GM21526 (cell line): ENCODE results near the gene C5orf58.
"Not testable (repeated sequence)": the region's sequence is repeated elsewhere in the genome, so short reads cannot be mapped to it uniquely, and the experiment has no call there.

Source experiments
- ATAC-seq: cut with Tn5 transposase; IDR thresholded peaks from one replicate; pipeline ENCODE4 v1.9.1; 2021; ENCODE audit warnings: moderate library complexity; ENCODE audit not compliant: unreplicated experiment, low FRiP score

Gene C5orf58

DNA sequence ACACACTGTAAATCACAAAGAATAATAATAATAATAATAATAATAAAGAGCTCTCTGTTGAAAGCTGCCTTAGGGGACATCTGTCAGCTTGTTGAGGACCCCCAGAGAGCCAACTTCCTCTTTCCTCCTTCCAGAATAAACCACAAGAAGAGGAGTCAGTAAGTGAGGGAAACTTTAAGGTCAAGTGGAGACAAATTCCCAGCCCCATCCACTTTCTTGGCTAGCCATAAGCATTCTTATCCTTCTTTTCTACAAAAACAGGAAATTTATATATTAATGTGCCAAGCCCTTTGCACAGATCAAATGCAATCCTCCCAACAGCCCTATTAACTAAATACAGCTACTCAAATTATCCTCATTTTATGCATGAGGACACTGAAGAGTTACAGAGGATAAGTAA, 9.4 kb upstream of the C5orf58 start:
- ATAC-seq = no peak

DNA sequence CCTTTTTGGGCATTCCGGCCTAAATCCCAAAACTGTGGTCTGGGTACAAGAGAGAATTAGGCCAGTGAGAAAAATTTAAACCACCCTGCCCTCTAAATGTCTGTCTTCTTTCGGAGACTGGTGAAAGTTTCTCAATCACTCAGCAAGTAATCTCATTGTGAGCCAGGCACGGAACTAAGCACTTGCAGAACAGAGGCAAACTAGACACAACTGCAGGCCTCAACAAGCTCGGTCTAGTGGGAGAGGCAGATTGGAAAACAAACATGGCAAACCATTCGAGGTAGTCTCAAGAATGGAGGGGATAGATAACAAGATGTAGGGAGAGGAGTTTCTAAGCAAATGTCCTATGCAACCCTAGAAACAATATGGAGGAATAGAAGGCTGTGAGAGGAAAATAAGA, 8.9 kb upstream of the C5orf58 start:
- no peak for ATAC-seq

DNA sequence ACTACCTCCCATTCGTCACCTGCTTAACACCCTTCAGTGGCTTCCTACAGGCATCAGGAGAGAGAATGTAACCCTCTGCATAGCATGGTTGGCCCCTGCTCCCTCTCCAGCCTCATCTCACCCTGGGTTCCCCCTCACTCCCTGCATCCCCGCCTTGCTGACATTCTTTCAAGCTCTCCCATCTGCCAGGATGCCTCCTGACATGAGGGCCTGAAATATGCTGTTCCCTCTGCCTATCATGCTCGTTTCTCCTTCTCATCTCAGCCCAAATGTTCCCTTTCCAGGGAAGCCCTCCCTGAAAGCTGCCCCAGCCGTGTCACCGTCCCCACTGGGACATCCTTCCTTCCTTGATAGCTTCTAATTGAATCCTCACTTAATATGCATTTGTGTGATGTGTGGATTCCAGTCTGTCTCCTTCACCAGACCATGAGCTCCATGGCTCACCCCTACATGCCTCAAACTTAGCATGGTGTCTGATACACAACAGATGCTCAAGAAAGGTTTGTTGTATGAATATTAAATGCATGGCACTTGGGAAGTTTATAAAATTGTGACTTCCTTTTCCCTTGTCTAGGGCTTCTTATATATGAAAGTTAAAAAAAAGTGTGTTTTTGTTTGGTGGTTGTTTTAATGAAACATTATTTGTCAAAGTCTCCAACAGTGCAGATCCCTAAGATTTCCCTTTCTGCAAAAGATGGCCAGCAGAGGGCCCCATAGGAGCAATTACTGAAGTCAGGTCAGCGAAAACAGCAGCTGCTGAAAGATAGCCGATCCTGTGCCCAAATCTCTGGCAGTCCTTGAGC, 7.3 kb upstream of the C5orf58 start:
- no peak for ATAC-seq

DNA sequence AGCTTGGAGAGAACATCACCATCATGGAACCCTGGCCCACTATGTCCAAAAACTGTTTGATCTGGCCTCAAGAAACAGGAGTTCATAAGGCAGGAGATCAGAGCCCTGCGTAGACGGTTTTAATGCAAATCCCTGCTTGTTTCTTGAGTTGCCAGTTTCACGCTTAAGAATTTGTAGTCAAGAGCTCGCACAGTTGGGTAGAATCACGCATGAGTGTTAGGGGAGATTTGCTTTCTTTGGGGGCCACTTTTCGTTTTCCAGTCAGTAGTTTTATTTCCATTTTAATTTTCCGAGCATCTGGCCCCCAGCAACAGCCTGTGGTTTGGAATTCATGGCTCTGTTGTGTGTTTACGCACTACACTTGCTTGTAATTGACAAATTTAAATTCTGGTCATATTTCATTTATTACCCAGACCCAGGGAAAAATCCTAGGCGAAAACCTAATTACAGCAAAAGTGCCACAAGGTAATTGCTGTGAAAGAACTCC, 6.6 kb upstream of the C5orf58 start:
- no peak for ATAC-seq

DNA sequence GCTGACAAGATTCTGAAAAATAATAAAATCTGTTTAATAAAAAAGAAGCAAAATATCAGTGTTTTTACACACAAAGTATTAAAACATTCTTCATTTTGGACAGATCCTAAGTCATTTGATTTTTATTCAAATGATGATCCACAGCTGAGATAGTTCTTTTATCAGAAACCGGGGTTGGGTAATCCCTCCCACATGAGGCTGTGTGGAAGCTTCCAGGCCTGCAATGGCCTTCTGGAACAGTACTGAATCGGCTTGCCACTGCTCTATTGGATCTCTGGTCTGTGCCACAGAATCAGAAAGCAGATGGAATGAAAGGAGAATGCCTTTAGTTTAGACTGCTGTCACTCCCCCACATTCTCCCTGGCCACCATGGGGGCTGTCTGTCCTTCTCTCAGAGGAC, 6.1 kb upstream of the C5orf58 start:
- no peak for ATAC-seq

DNA sequence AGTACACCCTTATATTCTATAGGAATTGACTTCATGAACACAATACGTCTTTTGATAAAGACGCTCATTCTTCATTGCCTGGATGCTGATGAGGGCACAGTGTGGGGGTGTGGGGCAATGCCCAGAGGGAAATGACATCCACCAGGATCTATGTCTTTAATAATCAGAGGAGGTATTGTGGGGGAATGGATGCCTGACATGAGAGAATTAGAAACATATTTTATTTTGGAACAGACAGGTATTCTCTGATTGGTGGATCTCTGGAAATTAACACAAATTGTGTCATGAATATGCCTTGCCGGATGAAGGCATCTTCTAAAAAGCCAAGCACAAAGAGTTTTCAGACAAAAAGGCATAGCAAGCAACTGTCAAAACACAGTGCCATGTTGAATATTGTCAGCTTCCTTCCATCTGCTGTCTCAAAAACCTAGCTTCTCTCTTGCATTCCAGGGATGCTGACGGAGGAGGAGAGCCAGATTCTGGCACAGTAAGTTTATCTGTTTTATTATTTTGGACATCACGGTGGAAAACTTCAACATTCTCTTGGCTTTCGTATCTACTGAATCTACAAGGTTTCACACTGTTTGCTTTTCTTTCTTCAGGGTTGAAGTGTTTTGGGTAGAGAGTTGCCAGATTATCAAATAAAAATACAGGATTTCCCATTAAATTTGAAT, 3.9 kb upstream of the C5orf58 start:
- ATAC-seq = no peak

DNA sequence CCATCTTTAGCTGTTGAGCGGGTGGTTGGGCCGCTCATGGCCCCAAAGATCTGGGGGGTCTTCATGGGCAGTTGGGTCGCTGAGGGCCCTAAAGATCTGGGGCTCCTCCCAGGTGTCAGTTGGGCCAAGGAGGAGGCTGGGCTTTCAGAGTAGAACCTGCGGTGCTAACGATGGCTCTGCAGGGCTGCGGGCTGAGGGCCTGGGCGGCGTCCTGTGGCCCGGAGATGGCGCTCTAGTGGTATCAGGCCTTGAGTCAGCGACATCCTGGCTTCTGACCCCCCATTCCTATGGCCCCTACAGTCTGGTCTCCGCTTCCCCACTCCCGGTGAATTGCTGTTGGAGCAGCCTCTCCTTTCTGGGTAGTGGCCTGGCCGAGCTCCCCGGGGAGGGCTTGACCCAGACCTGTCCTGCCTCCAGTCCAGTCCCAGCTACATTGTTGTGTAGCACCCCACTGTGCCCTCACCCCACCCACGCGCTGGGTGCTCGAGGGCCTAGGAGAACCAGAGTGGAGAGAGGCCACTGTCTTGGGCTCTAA, 640 bp downstream of the C5orf58 start:
- ATAC-seq = no peak

DNA sequence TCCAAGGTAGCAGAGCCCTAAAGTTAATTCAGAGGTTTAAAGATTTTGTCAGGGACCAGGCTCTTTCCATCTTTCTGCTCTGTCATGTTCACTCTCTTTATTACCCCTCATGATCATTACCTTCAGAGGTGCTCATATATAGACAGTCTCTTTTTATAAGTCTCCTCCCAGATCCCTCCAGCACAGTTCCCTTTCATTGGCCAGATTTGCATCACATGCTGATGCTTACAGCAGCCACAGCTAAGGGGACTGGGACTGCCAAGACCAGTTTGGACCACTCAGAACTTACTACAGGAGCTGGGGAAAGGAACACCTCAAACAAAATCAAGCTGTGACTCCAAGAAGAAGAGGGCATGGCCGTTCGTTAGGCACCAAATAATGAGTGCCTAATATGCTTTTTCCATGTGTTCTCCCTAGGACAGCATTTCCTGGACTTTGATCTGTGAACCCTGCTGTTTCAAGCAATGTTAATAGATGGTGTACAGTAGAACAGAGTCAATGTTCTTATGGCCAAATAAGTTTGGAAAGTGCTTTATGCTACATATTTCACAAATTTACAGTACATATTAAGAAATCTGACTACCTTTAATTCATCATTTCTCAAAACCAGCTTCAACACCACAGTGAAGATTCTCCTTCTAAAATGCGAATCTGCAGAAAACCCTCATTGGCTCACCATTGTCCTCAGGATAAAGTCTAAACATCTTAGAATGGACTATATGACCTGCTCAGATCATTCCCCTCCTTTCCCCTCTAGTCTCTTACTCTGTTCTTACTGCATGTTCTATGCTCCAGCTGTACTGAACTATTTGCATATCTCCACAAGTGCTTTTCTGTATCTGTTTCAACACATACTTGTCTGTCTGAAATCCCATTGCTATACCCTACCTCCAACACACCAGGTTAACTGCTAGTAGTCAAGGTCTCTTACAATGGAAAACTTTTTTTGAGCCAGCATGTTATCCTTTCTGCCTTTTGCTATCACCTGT, 3.4 kb downstream of the C5orf58 start:
- no peak for ATAC-seq

DNA sequence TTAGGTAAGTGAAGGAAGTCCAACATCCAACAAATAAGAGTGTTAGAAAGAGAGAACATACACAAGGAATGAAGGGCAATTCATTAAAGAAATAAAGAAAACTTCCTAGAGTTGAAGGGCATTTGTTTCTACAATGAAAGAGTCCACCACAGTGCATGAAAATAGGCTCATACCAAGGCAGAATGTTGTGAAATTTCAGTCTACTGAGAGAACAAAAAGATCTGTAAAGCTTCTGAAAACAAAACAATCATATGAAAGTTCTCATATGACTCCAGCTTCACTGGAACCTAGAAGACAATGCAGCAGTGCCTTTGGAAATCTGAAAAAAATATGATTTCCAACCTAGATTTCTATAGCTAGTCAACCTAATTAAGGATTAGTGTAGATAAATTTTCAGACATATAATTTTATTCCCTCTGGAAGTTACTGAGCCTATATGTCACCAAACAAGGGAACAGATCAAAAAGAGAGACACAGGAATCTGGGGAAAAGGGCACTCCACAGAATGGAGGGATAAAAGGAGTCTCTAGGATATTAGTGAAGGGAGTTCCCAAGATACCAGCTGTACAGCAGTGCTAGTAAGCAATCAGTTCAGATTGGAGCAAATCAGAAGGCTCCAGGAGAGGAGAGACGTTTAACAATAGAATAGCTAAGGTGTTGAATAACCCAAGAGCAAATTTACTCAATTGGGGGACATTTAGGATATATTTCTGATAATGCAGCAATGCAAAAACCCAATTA, 5.8 kb downstream of the C5orf58 start:
- no peak for ATAC-seq

DNA sequence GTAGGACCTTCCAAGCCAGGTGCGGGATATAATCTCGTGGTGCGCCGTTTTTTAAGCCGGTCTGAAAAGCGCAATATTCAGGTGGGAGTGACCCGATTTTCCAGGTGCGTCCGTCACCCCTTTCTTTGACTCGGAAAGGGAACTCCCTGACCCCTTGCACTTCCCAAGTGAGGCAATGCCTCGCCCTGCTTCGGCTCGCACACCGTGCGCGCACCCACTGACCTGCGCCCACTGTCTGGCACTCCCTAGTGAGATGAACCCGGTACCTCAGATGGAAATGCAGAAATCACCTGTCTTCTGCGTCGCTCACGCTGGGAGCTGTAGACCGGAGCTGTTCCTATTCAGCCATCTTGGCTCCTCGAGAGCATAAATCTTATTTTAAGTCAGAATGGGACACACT, 12.7 kb downstream of the C5orf58 start:
- not testable (repeated sequence) for ATAC-seq

DNA sequence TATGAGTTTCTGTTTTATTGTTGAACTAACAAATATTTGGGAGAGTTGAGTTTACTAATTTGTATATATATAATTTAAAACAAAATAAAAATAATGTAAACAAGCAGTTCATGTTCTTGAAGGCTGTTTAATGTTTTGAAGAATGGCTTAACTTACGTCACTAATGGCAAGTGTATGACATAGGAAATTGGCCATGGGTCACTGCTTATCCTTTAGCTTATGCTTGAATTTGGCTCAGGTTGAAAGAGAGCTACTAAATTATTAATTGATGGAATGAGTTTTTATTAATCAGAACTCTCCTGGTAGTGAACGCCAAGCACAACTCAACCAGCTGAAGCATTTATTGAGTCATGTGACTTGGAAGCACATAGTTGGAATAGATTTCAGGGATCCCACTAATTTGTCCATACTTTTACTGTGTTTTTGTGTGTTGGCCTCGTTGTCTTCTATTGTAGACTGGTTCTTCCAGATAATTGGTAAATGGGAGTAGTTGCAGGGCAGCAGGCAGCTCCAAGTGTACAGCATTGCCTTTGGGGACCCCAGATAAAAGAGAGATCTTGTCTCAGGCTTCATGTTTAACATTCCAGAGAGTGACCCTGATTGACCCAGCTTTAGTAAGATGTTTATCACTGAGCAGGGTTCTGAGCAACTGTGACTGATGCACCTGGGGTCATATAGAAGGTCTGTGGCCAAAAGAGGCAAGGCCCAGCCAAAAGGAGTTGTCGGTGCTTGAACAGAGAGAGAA, 13.5 kb downstream of the C5orf58 start:
- ATAC-seq = no peak

DNA sequence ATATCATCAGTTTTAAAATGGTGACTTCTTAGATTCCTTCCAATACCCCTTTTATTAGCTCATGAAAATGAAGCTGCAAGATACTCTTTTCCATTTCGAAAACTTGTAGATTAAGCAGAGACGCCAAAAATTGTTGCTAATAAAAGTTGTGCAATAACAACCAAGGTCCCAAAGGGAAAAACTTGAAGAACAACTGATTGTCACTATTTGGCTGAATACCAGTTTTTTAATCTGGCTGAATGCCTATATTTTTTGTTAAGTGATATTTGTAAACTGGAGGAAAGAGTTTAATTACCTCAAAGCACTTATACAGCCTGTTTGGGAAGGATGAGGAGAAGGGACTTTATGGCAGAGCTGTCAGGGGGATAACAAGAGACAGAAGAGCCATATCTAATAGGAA, 14.6 kb downstream of the C5orf58 start:
- ATAC-seq = no peak

DNA sequence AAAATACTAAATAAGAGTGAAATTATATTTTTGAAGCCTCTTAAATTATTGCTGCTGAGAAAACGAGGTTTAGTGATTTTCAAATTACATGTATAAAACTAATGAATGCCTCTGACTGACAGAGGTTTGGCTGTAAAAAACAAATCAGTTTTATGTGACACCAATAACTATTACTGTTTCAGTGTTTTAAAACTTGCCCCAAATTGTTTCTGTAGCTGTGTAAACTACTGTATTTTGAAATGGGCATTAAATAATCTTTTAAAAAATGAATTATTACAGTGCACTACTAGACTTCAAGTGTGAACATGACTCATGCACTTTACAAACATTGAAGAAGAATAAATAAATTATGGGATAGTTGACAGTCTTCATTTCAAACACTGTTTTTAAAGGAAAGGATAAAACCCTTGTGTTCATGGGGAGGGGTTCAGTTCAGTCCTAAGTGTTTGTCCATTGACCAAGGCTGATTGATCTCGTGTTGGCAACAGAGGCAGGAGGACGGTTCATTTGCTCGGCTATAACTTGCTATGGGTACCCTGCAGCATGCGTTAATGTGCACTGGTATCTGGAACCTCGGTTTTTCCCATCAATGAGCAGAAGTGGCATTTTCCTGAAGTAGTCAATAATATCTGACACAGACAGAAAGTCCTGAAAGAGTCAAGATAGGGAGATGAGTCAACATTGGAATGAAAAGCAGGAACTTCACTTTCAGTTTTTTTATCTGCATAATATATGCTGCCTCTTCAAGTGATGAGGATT, 15.6 kb downstream of the C5orf58 start:
- no peak for ATAC-seq

DNA sequence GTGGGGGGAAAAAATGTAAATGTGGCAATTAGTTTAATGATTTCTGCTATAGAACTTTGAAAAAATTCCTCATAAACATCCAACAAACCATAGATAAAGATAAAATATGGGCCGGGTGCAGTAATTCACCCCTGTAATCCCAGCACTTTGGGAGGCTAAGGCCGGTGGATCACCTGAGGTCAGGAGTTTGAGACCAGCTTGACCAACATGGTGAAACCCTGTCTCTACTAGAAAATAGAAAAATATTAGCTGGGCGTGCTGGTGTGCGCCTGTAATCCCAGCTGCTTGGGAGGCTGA, 16.1 kb downstream of the C5orf58 start:
- ATAC-seq = not testable (repeated sequence)

DNA sequence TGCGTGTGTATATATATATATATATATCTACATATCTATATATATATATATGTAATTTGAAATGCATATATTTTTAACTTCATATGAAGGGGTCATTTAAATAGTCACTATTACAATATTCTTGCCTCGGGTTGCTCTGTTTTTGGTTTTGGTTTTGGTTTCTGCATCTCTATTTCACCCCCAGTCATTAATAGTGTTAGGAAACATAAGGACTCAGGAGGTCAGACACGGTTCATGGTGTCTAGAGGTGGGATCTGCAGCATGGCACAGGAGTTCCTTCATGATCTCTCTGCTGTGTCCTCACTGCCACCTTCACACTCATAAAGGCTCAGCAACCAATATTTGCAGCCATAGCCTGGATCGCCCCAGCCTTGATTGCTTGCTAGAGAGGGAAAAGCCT, 16.6 kb downstream of the C5orf58 start:
- no peak for ATAC-seq

DNA sequence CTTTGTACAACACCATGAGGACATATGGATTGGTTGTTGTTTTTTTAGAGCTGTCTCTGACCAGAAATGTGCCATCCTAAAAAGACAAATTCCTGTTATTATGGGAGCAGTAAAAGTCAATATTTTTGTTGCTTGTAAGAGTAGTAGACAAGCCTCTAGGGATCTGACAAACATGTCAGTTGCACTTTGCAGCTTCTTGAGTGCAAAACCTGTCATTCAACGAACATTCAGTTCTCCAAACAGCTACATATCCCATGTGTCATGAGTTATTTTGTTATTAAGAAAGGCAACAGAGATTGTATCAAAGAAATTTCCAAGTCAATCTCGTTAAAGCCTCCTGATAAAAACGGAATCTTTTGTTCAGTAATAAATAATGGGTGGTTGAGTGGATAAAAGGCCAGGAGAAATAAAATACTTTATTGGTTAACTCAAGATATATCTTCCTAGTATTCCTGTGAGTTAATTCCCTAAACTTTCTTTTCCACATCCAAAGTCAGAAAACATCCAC, 18.1 kb downstream of the C5orf58 start:
- no peak for ATAC-seq

DNA sequence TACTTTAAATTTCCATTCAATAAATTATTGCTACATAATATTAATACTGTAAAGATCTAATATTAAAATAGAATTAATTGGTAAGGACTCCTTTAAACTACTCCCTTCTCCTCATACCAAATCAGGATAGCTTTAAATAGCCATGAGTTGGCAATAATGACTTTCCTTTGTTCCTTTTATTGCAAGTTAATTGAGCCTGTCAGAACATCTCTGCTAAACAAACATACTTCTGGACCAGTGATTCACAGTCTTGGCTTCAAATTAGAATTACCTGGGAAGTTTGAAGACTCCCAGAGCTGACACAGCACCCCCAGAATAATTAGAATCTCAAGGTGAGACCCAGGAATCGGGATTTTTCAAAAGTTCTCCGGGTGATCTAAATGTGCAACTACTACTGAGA, 18.7 kb downstream of the C5orf58 start:
- ATAC-seq = no peak

DNA sequence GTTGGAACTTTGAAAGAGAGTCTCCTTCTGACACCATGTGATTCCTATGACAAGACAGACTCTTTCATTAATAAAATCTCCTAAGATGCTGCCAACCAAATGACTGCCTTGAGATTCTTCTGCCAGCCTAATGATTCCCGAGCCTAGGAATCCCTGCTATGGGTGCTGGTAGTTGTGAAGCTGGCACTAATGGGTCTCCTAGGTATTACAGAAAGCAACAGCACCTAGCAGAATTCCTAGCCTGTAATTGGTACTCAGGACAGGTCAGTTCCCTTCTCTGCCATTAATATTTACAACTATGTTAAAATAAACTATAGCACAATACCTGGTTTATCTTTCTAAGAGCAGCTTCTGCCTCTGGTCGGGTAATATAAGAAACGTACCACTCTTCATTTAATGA, 19.3 kb downstream of the C5orf58 start:
- no peak for ATAC-seq
